GM12878 (cell line): Measurements from ENCODE around the gene SAMD9L. TPM values are rescaled to one million over a fixed set of nuclear protein-coding genes. Genes with fewer than 3 reads are reported as not detected.

Source experiments
- ATAC-seq: fragments of 200-7000 bp; cut with Tn5 transposase; 3 replicates; pipeline ENCODE4 v1.9.1; 2020; ENCODE audit warnings: mild to moderate bottlenecking, moderate library complexity
- BruUV-seq: library from RNA; stranded (reverse); fragments of 400-500 nt; replicated peaks from 2 replicates; lab custom pipeline; 2021; lab: Mats Ljungman, UMichigan
- CTCF ChIA-PET: fragments of 300-600 bp; sonication (Branson Sonifier 250); formaldehyde crosslinking; extraction: SDS; loops from one replicate; lab custom pipeline; 2021; ENCODE audit warnings: inconsistent platforms; lab: Yijun Ruan, JAX
- POLR2A ChIA-PET: fragments of 350-600 bp; formaldehyde crosslinking; extraction: SDS; loops from one replicate; lab custom pipeline; 2021; ENCODE audit warnings: inconsistent platforms; lab: Charles Lee
- RAD21 ChIA-PET: fragments of 300-600 bp; sonication (Branson Sonifier 250); formaldehyde crosslinking; loops from one replicate; lab custom pipeline; 2023; ENCODE audit warnings: antibody characterized with exemption; ENCODE audit not compliant: unreplicated experiment; lab: Charles Lee
- SMC1A ChIA-PET: fragments of 300-600 bp; sonication (Branson Sonifier 250); formaldehyde crosslinking; loops from one replicate; lab custom pipeline; 2023; ENCODE audit not compliant: unreplicated experiment, uncharacterized antibody; lab: Charles Lee
- DNase-seq: peaks from one replicate; pipeline ENCODE4 v3.0.0-alpha.2; 2011; ENCODE audit warnings: low read depth, low spot score
- FAIRE-seq: peaks from 3 replicates; lab custom pipeline; 2011; peaks lifted over from hg19 to GRCh38; lab: Jason Lieb, UNC
- H2AFZ ChIP-seq: 2 replicates; pipeline ENCODE4 v1.6.0; 2011; ENCODE audit warnings: low read depth, low read length, control low read depth; ENCODE audit not compliant: control insufficient read depth
- H3K27ac ChIP-seq: 2 replicates; pipeline ENCODE4 v1.5.1; 2011; ENCODE audit warnings: control low read depth; ENCODE audit not compliant: control insufficient read depth, insufficient read depth
- H3K27me3 ChIP-seq, 2 experiments: replicated peaks in 1 of 2; 2 replicates each; pipeline versions ENCODE4 v1.6.0 to v1.6.1; 2011; ENCODE audit warnings: low read length in 1 of 2; ENCODE audit not compliant: control insufficient read depth in 2 of 2, insufficient read depth in 2 of 2
- H3K36me3 ChIP-seq, 2 experiments: 2 replicates each; pipeline ENCODE4 v1.5.1; 2011; ENCODE audit warnings: low read length in 1 of 2; ENCODE audit not compliant: control insufficient read depth in 2 of 2, insufficient read depth in 2 of 2
- H3K4me1 ChIP-seq: 2 replicates; pipeline ENCODE4 v1.6.1; 2011; ENCODE audit warnings: mild to moderate bottlenecking, low read length, moderate library complexity, mixed read lengths; ENCODE audit not compliant: control insufficient read depth, insufficient read depth
- H3K4me2 ChIP-seq: 2 replicates; pipeline ENCODE4 v1.6.0; 2011; ENCODE audit warnings: control low read depth; ENCODE audit not compliant: control insufficient read depth, insufficient read depth
- H3K4me3 ChIP-seq: fragments of 200-600 bp; sonication (generic); 2 replicates; pipeline ENCODE4 v1.5.1; 2016
- H3K79me2 ChIP-seq: 2 replicates; pipeline ENCODE4 v1.6.0; 2011; ENCODE audit warnings: low read length; ENCODE audit not compliant: control insufficient read depth, insufficient read depth
- H3K9ac ChIP-seq: 2 replicates; pipeline ENCODE4 v1.8.0; 2011; ENCODE audit warnings: low read length, control low read depth, mixed read lengths; ENCODE audit not compliant: control insufficient read depth, insufficient read depth
- H3K9me3 ChIP-seq: replicated peaks from 3 replicates; pipeline ENCODE4 v1.5.1; 2011; ENCODE audit warnings: mild to moderate bottlenecking, low read length; ENCODE audit not compliant: control insufficient read depth, insufficient read depth
- H4K20me1 ChIP-seq: 2 replicates; pipeline ENCODE4 v1.6.0; 2011; ENCODE audit not compliant: control insufficient read depth, insufficient read depth
- ASH2L ChIP-seq: fragments of 300-600, 200-600 bp; sonication (generic); IDR thresholded peaks from 2 replicates; pipeline ENCODE4 v1.6.1; 2017; ENCODE audit warnings: low read depth, mild to moderate bottlenecking, borderline replicate concordance
- E2F8 ChIP-seq: fragments of 450-650 bp; IDR thresholded peaks from 2 replicates; pipeline ENCODE4 v1.6.1; 2018; ENCODE audit warnings: mild to moderate bottlenecking, low read depth, moderate library complexity; ENCODE audit not compliant: partially characterized antibody
- GABPA ChIP-seq: IDR thresholded peaks from 2 replicates; pipeline ENCODE4 v1.6.1; 2014; ENCODE audit warnings: antibody characterized with exemption, low read depth, mild to moderate bottlenecking, inconsistent platforms
- HDAC6 ChIP-seq: fragments of 200-600 bp; sonication (generic); IDR thresholded peaks from one replicate; pipeline ENCODE4 v1.8.0; 2017; ENCODE audit warnings: antibody characterized with exemption; ENCODE audit not compliant: unreplicated experiment
- MLLT1 ChIP-seq: fragments of 450-650 bp; IDR thresholded peaks from 2 replicates; pipeline ENCODE4 v1.6.1; 2016; ENCODE audit warnings: mild to moderate bottlenecking
- SIN3A ChIP-seq: IDR thresholded peaks from 2 replicates; pipeline ENCODE4 v1.6.1; 2012; ENCODE audit warnings: low read depth, low read length, improper control_type of control experiment
- SPI1 ChIP-seq: IDR thresholded peaks from 2 replicates; pipeline ENCODE4 v1.6.1; 2011; ENCODE audit warnings: low read depth, mild to moderate bottlenecking, low read length, moderate library complexity, borderline replicate concordance; ENCODE audit not compliant: insufficient read depth
- SUZ12 ChIP-seq: fragments of 200-600 bp; sonication (generic); IDR thresholded peaks from one replicate; pipeline ENCODE4 v1.6.1; 2018; ENCODE audit warnings: antibody characterized with exemption, mild to moderate bottlenecking; ENCODE audit not compliant: unreplicated experiment
- TAF1 ChIP-seq: IDR thresholded peaks from 2 replicates; pipeline ENCODE4 v1.6.1; 2011; ENCODE audit warnings: mild to moderate bottlenecking, low read depth, low read length, borderline replicate concordance
- TARDBP ChIP-seq: IDR thresholded peaks from 2 replicates; pipeline ENCODE4 v1.6.1; 2016; ENCODE audit warnings: borderline replicate concordance
- TCF12 ChIP-seq: IDR thresholded peaks from 2 replicates; pipeline ENCODE4 v1.6.1; 2011; ENCODE audit warnings: low read depth, mild to moderate bottlenecking, low read length
- in situ Hi-C: fragments of 300-500 bp; cut with MboI; formaldehyde crosslinking; loops from 9 replicates; pipeline ENCODE4 v1.14.3; 2018; ENCODE audit warnings: mixed read lengths
- intact Hi-C: fragments of 100-400 bp; cut with micrococcal nuclease; formaldehyde crosslinking; loops from one replicate; pipeline ENCODE4 v1.14.2; 2022; ENCODE audit not compliant: unreplicated experiment
- polyA plus RNA-seq, 11 experiments: library from polyadenylated mRNA; depleted of rRNA in 4 of 11; unstranded in 6 of 11; stranded (reverse) in 5 of 11; fragments of >200 nt; fragmentation: Nextera tagmentation in 4 of 11; fragmentation: Illumina TruSeq in 1 of 11; extraction: Ambion mirVana in 4 of 11; extraction: Trizol in 1 of 11; gene quantifications; 1 replicate in 1 of 11; 2 replicates in 10 of 11; pipeline versions ENCODE4 v1.2.1 to v1.2.3, GENCODE V29; 2011 to 2016; ENCODE audit warnings: inconsistent platforms in 2 of 11, missing spikeins in 2 of 11, low read depth in 1 of 11
- total RNA-seq, 4 experiments: library from RNA; depleted of rRNA in 3 of 4; stranded (reverse); fragments of >200 nt in 3 of 4; fragmentation: Illumina TruSeq in 1 of 4; extraction: Trizol in 1 of 4; gene quantifications; 2 replicates each; pipeline versions ENCODE4 v1.2.1 to v1.2.3, GENCODE V29; 2013 to 2021

The SAMD9L gene
- total and polyA plus RNA-seq, 10 of the 15 experiments (the other 5 are each of a cell fraction or from before 2014, with no cell fraction given): 22.3 to 51.3 (median 29.6) TPM

GRCh38 chr7:93185303-93186027 is 37.3 kb upstream of the SAMD9L start (continued):
- no peak for TF ChIP-seq HDAC6

GRCh38 chr7:93179173-93179572 is 31.0 kb upstream of the SAMD9L start:
- ChIA-PET SMC1A (interaction anchor here (1.2 to 2.0 kb wide), 4 partner anchors 13 to 85 kb away, joined by 3 to 6 read pairs (median 4); partner anchors contain the start of gene VPS50), RAD21 (no interaction called here), POLR2A (no interaction called here), CTCF (interaction anchor here (0.6 to 2.6 kb wide), 6 partner anchors 12 to 300 kb away, joined by 3 to 17 read pairs (median 5); partner anchors contain the start of gene HEPACAM2)
- H3K4me3 ChIP-seq: no peak overlapping the region
- intact Hi-C loops: loop anchor here (5.0 kb wide), 1 partner anchor 48 kb away; the partner anchor contains the start of gene HEPACAM2
- no peak overlapping the region for H3K4me2 ChIP-seq
- no peak for TF ChIP-seq TCF12
- no peak for TF ChIP-seq TARDBP
- TF ChIP-seq SUZ12: no peak
- no peak for TF ChIP-seq ASH2L
- TF ChIP-seq SPI1: no peak
- no peak for TF ChIP-seq MLLT1
- TF ChIP-seq E2F8: no peak
- no peak for TF ChIP-seq GABPA
- TF ChIP-seq TAF1: no peak
- TF ChIP-seq SIN3A: no peak
- H4K20me1 ChIP-seq: no peaks in the 10 kb centered on the region
- in situ Hi-C loops: no loop called here
- no peak for DNase-seq
- H3K36me3 ChIP-seq: no peaks in the 10 kb centered on the region
- H3K79me2 ChIP-seq: no peaks in the 10 kb centered on the region
- FAIRE-seq: no peak
- no peak for ATAC-seq
- H3K27me3 ChIP-seq: no peaks in the 10 kb centered on the region
- BruUV-seq: no TSS peak
- H3K9ac ChIP-seq: no peak overlapping the region
- no peak overlapping the region for H3K27ac ChIP-seq
- no peaks in the 10 kb centered on the region for H3K4me1 ChIP-seq
- H3K9me3 ChIP-seq: no peaks in the 10 kb centered on the region
- no peak overlapping the region for H2AFZ ChIP-seq
